HG03175 (cell line): ENCODE results near the gene GPR25.

ENCODE experiments used
- ATAC-seq: cut with Tn5 transposase; IDR thresholded peaks from one replicate; pipeline ENCODE4 v1.9.1; 2021; ENCODE audit warnings: mild to moderate bottlenecking, moderate library complexity; ENCODE audit not compliant: unreplicated experiment

GPR25 gene

GRCh38 chr1:200869753-200870391 lies 2.9 kb upstream of the GPR25 start:
- ATAC-seq, result peak; percentile 37

GRCh38 chr1:200873116-200873670 lies 412 bp downstream of the GPR25 start:
- ATAC-seq, result no peak

GRCh38 chr1:200873671-200874397 lies 1.1 kb downstream of the GPR25 start:
- no peak for ATAC-seq

- no peak for ATAC-seq
Measured at GRCh38 chr1:200874694-200875093, 1.9 kb downstream of the GPR25 start.

- ATAC-seq, result no peak
Measured at GRCh38 chr1:200875416-200875815, 2.6 kb downstream of the GPR25 start.

- no peak for ATAC-seq
Measured at GRCh38 chr1:200877010-200877409, 4.2 kb downstream of the GPR25 start.

- peak; percentile 84 for ATAC-seq
Measured at GRCh38 chr1:200877839-200878551, 5.2 kb downstream of the GPR25 start.

GRCh38 chr1:200880212-200880611 lies 7.4 kb downstream of the GPR25 start:
- ATAC-seq, result peak; percentile 65

GRCh38 chr1:200883118-200883517 lies 10.3 kb downstream of the GPR25 start:
- ATAC-seq, result no peak

- ATAC-seq, result no peak
Measured at GRCh38 chr1:200885623-200886402, 13.0 kb downstream of the GPR25 start.

- no peak for ATAC-seq
Measured at GRCh38 chr1:200886594-200886993, 13.8 kb downstream of the GPR25 start.

- no peak for ATAC-seq
Measured at GRCh38 chr1:200887036-200887435, 14.3 kb downstream of the GPR25 start.

- no peak for ATAC-seq
Measured at GRCh38 chr1:200887772-200888348, 15.1 kb downstream of the GPR25 start.

GRCh38 chr1:200888349-200888838 lies 15.6 kb downstream of the GPR25 start:
- ATAC-seq, result peak; percentile 88

- ATAC-seq, result no peak
Measured at GRCh38 chr1:200889571-200889970, 16.8 kb downstream of the GPR25 start.

GRCh38 chr1:200890027-200890426 lies 17.2 kb downstream of the GPR25 start:
- ATAC-seq, result no peak

- ATAC-seq, result no peak
Measured at GRCh38 chr1:200890818-200891773, 18.3 kb downstream of the GPR25 start.

GRCh38 chr1:200891774-200892157 lies 19.0 kb downstream of the GPR25 start:
- no peak for ATAC-seq

GRCh38 chr1:200892546-200892945 lies 19.8 kb downstream of the GPR25 start:
- no peak for ATAC-seq
